ENCODE data around the gene NDUFA5.

GRCh38 chr7:123522066-123522465 is 35.6 kb downstream of the NDUFA5 start:
- TF ChIP-seq FOXM1 (IDR thresholded peaks at IDR 0.05; ENCODE audit: borderline replicate concordance) (no peak), SP1 (IDR thresholded peaks at IDR 0.05) (no peak), LEF1 (IDR thresholded peaks at IDR 0.05; ENCODE audit: borderline replicate concordance) (no peak), NFRKB (IDR thresholded peaks at IDR 0.05) (no peak)

All from HEK293T (cell line).